Activated naive CD4-positive, alpha-beta T cell treated with Interleukin-2 at 50 U/mL for 16 hours (primary cell): Measurements from ENCODE around the gene C12orf60.

Experiments
- DNase-seq: peaks from one replicate; pipeline ENCODE4 v3.0.0-alpha.2; 2020

The C12orf60 gene

GRCh38 chr12:14839262-14839661 is 35.8 kb downstream of the C12orf60 start:
- DNase-seq, result no peak

DNA sequence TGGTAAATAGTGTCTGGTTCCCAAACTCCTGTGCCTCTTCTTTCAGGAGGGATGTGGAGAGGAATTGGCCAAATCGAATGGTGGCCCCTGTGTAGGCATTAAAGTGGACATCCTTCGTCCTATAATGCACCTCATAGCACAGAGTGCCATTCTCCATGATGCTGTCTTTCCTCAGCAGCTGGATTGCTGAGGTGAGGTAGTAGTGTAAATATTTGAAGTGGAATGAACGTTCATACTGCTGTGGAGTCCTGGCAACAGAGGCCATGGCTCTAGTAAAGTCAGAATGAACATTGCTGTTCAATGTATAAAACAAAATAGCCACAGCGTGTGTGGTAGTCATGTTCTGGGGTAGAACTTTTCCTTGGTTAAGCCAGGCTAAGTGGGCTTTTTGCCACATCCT is 37.1 kb downstream of the C12orf60 start:
- no peak for DNase-seq

- no peak for DNase-seq
Observed at GRCh38 chr12:14841761-14842160, 38.3 kb downstream of the C12orf60 start.

- DNase-seq, result no peak
Observed at GRCh38 chr12:14842315-14842714, 38.8 kb downstream of the C12orf60 start.

- DNase-seq, result no peak
Observed at GRCh38 chr12:14843425-14843887, 40.0 kb downstream of the C12orf60 start, which contains the start of gene ART4. TSS of gene ART4 (minus strand) at chr12:14843526. CDS start at chr12:14843113, 413 bp downstream.

DNA sequence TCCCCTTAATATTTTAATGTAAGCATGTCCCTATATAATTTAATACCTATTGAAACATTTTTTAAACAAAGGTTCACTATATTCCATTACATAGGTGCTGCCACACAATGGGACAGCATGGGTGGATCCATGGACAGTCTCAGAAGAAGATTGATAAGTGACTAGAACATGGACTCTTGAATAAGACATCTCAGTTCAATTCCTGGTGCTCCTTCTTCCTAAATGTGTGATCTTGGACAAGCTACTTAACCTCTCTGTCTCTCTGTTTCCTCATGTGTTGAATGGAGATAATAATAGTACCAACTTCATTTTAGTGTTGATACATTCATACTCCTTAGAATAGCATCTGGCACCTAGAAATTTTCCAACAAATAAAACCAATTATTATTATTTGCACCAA is 40.9 kb downstream of the C12orf60 start:
- no peak for DNase-seq

GRCh38 chr12:14845350-14845750 is 41.9 kb downstream of the C12orf60 start:
- DNase-seq, result peak; percentile 40

DNA sequence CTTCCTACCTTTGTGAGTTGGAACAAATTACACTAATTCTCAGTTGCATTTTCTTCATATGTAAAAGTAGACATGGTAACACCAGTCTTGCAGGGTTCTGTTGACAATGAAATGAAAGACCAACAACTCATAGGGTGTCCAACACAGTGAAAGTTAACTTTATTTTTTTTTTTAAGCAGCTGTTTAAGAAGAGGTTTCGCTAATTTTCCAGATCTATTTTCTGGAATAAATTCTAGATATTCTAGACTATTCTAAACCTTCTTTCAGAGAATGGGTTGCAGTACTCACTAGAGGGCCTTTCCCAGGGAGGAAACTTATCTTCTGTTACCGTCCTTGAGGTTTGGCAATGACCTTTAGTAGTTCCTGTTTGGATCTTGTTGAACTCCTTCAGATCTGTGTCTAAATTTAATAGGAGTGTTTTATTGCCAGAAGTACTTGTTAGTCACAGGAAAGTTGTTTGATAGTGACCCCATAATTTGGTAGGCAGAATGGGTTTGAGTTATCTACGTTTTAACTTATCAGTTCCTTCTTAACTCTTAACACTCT is 42.6 kb downstream of the C12orf60 start:
- DNase-seq, result no peak

DNA sequence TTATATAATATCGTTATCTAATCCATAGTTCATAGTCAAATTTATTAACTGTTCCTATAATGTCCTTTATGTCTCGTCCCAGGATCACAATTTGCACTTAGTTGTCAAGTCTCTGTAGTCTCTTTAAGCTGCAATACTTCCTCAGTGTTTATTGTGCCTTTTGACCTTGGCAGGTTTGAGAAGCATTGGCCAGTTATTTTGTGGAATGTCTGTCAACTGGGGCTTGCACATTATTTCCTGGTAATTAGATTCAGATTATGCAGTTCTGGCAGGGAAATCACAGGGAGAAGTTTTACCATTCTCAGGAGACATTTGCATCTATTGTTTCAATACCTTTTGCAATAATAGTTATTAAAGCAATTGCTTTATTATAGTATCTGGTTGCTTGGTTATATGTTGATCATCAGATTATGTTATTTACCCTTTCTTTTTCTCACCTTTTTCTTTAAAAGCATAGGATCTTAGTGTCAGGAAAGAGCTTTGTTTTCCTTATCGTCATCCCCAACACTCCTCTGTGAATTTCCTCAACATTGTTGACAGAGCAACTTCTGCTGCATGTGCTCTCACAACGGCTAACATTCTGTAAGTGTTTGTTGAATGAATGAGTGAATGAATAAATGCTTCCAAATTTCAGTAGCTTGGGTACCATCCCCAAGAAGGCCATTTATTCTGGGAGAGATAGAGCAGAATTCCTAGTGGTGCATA is 43.6 kb downstream of the C12orf60 start:
- DNase-seq, result no peak

DNA sequence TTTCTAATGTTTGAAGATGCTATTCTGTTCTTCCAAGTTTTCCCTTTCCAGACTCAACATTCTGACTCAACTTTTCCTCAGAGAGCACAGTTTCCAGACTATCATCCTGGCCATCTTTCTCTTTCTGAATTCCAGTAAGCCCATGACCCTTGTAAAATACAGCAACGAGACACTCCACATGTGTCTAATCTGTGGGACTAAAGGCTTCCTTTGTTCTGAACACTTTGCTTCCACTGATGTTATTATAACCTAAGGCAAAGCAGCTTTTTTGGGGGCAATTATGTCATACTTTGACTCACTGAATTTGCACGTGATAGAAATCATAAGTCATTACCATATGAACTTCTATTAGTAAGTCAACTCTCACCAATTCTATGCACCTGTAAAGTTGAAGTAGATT is 46.2 kb downstream of the C12orf60 start:
- DNase-seq, result no peak

GRCh38 chr12:14850929-14851663 is 47.6 kb downstream of the C12orf60 start:
- DNase-seq, result no peak

DNA sequence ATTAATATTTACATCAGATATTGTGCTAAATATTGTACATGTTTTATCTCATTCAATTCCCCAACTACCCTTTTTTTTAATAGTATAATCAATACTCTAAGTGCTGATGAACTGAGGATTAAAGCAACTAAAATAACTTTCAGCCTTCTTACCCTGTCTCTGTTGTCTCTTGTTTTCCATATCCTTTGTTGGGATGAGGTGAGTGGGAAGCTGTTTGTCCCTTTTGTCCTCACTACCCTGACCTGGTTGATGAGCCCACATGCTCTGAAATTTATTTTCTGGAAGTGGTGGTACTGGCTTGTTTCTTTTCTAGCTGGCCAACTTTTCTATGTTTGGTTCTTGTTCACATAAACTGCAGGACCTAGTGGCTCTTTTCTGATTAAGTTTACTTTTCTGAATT is 49.4 kb downstream of the C12orf60 start:
- no peak for DNase-seq

DNA sequence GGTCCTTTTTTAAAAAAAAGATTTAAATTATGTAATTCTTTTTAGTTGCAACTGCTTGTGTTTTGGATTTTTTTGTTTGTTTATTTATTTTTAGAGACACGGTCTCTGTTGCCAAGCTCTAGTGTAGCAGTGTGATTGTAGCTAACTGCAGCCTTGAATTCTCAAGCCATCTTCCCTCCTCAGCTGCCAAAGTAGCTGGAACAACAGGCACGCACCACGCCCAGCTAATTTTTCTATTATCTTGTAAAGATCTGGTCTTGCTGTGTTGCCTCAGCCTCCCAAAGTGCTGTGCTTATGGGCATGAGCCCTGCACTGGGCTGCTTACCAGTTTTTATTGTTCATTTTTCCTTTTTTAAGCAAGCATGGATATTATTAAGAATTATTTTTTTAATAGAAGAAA is 50.5 kb downstream of the C12orf60 start:
- no peak for DNase-seq

GRCh38 chr12:14854586-14855183 is 51.2 kb downstream of the C12orf60 start:
- no peak for DNase-seq

- DNase-seq, result no peak
Observed at GRCh38 chr12:14858513-14858912, 55.0 kb downstream of the C12orf60 start.

- DNase-seq, result no peak
Observed at GRCh38 chr12:14860490-14860889, 57.0 kb downstream of the C12orf60 start.

- no peak for DNase-seq
Observed at GRCh38 chr12:14868916-14869506, 65.5 kb downstream of the C12orf60 start.

- no peak for DNase-seq
Observed at GRCh38 chr12:14871247-14871646, 67.8 kb downstream of the C12orf60 start.

- DNase-seq, result no peak
Observed at GRCh38 chr12:14871886-14872285, 68.4 kb downstream of the C12orf60 start.

GRCh38 chr12:14873440-14874185 is 70.1 kb downstream of the C12orf60 start:
- DNase-seq, result no peak
